ENCODE measurements around the gene GCDH.
"Not testable (repeated sequence)": the region's sequence is repeated elsewhere in the genome, so short reads cannot be mapped to it uniquely, and the experiment has no call there.

DNA sequence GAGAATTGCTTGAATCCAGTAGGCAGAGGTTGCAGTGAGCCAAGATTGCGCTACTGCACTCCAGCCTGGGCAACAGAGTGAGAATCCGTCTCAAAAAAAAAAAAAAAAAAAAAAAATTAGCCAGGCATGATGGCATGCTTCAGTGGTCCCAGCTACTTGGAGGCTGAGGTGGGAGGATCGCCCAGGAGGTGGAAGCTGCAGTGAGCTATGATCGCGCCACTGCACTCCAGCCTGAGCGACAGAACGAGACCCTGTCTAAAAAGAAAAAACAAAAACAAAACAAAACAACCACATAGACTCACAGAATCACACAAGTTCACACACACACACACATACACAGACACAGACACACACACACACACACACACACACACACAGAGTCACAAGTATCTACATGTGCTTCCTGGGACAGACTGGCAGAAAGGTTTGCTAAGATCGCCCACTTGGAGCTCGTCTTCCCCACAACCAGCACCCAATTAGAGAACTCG, 617 bp upstream of the GCDH start:
- 0 out of 2 replicates have a peak, but pooled peaks have one; percentile 4 for TF ChIP-seq POLR2AphosphoS5 (IDR thresholded peaks at IDR 0.05; ENCODE audit: borderline replicate concordance, low read depth, low read length)
- TF ChIP-seq EZH2 (IDR thresholded peaks at IDR 0.05) = not testable (repeated sequence)

Data from SK-N-MC (cell line).